Hematopoietic multipotent progenitor cell (in vitro differentiated cells): ENCODE results near the gene RASGEF1C. TPM values are rescaled to one million over a fixed set of nuclear protein-coding genes. Genes with fewer than 3 reads are reported as not detected.
A peak's percentile ranks its signal among the peaks of the same experiment; 100 is the strongest.

Experiments
- DNase-seq, 3 donors: peaks; one replicate each; pipeline ENCODE4 v3.0.0-alpha.2; 2011 to 2015; ENCODE audit warnings: low read depth in 2 of 3, low spot score in 2 of 3
- total RNA-seq: library from RNA; depleted of rRNA; stranded (reverse); fragments of >200 nt; gene quantifications from one replicate; pipeline ENCODE4 v1.2.3, GENCODE V29; 2012

The RASGEF1C gene
- total RNA-seq = under 0.01 TPM

- DNase-seq = peak; percentile 35 to 79 (median 76)
Measured at GRCh38 chr5:180209137-180209581, at the start of gene RASGEF1C. Gene RASGEF1C, minus strand, starts transcription at chr5:180209211. Its CDS starts 71,159 bp downstream, at chr5:180138052.

DNA sequence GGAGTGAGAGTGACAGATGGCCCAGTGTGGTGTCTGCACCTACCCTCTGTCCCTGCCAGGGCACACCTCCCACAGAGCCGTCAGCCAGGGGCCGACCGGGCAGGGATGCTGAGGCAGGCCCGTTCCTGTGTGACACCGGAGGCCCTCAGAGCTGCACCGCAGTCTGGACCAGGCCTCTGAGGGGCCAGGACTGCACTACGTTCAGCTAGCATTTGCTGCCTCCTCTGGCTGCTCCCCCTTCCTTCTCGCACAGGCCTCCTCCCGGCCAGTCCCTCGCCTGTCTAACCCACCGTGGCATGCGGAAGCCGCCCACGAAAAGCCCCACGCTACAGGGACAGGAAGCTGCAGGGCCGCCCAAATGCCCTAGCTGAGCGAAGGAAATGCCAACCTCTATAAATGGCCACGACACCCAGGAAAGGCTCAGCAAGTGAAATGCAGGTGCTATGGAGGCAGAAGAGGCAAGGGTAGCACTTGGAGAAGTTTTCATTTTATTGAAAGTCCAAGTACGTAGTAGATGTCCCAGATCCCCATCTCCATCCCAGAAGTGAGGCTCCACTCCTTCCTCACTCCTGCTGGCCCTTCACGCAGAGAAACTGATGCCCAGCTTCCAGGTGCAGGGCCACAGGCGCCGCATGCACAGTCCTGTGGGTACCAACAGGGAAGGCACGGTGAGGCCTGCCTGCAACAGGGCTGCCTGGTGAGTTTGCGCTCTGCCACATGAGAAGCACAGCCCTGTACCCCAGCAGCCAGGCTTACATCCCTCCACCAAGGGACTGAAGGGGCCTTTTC is 44.2 kb upstream of the RASGEF1C start:
- no peak for DNase-seq

- DNase-seq = no peak
Measured at GRCh38 chr5:180251887-180252286, 42.9 kb upstream of the RASGEF1C start.

GRCh38 chr5:180251141-180251540 is 42.1 kb upstream of the RASGEF1C start:
- DNase-seq = no peak

DNA sequence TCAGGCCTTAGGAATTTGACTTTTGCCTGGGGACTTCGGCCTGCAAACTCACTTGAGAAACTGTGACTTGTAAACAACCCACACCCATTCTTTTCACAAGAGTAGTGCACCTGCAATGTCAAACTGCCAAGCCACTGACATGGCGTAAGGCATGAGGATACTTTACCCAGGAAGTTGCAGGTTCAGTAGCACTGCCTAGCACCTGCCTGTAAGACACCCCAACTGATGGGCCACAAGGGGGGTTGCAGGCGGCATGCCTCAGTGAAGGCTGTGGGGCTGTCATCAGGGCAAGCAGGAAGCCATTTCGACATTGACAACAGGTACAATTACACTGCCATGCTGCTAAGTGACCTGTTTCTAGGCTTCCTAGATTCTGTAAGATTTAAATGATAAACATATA is 41.3 kb upstream of the RASGEF1C start:
- DNase-seq = no peak

GRCh38 chr5:180241600-180241999 is 32.6 kb upstream of the RASGEF1C start:
- no peak for DNase-seq

DNA sequence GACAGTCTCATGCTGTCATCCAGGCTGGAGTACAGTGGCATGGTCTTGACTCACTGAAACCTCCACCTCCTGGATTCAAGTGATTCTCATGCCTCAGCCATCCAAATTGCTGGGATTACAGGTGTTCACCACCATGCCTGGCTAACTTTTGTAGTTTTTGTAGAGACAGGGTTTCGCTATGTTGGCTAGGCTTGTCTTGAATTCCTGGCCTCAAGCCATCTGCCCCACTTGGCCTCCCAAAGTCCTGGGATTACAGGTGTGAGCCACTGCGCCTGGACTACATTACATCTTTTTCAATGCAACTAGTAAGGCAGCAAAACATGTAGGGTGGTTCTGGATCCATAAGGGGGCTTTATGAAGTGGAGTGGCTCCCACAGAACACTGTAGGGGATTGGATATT is 29.6 kb upstream of the RASGEF1C start:
- no peak for DNase-seq

GRCh38 chr5:180235846-180236245 is 26.8 kb upstream of the RASGEF1C start:
- no peak for DNase-seq

DNA sequence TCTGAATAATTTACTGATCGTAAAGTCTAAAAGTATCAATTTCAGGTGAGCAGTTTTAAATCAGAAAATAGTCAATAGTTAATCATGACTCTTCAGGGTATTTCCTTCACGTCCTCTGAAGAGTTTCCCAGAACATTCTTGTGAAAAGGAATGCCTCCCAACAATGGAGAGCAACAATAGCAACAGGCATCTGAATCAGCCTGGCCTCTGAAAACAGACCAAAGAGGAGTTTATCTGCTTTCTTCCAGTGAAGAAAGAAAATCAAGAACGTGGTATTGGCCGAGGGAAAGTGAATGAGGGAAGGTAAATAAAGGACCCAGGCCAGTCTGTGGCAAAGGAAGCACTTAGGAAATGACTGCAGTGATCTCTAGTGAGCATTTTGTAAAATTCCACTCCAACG is 26.1 kb upstream of the RASGEF1C start:
- DNase-seq = no peak

DNA sequence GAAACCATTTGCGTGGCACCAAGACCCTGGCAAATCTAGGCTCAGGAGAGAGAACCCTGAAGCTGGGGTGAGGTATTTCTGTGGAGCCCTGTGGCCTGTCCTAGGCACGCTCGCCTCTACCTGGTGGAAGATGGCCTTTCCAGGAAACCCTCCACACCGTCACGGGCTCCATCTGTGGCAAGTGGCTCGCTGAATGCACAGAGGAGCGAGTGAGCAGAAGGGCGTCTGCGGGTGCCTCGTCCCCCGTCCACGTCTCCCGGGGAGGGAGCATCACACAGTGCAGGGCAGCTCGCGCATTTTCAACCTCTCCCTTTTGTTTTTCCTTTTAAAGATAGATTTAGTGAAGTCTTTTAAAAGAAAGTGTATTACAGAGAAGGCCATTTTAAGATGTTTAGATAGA is 25.3 kb upstream of the RASGEF1C start:
- DNase-seq = no peak

- no peak for DNase-seq
Measured at GRCh38 chr5:180233729-180234128, 24.7 kb upstream of the RASGEF1C start.

DNA sequence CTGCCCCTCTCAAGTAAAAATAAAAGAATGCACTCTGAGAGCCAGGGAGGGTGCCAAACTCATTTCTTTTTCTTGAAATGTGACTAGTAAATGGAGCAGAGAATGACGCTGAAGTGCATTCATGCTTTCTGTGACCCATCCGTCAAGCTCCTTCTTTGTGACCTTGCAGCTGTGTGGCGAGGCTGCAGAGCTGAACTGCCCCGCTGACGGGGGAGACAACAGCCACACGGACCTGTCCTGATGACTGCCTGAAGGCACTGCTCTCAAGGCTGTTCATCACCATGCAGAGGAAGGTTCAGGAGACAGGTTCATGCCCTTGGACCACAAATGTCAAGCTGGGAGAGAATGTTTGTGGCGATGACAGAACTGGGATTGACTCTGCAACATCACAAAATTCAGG is 21.0 kb upstream of the RASGEF1C start:
- DNase-seq = no peak

DNA sequence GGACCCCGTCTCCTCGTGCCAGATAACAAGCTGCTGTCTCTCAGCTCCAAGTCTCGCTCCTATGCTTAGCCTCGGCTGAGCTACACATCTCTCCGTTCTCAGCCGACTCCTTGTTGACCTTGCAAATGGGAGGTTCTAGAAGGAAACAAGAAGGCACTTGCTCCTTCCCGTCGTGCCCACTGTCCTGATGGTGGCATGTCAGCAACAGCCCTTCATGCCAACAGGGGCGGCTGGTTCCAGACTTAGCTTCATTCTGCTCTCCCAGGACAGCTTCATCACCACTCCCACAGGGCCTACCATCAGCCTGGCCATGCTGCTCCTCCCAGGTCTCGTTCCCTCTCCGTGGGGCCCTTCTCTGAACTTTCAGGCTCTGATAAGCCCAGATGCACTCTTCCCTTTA is 13.0 kb upstream of the RASGEF1C start:
- DNase-seq = no peak

DNA sequence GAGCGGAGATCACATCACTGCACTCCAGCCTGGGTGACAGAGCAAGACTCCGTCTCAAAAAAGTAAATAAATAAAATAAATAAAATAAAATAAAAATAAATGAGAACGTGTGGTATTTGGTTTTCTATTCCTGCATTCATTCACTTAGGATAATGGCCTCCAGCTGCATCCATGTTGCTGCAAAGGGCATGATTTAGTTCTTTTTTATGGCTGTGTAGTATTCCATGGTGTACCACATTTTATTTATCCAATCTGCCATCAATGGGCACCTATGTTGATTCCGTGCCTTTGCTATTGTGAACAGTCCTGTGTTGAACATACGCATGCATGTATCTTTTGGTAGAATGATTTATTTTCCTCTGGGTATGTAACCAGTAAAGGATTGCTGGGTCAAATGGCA is 8.8 kb upstream of the RASGEF1C start:
- DNase-seq = no peak

GRCh38 chr5:180216646-180217171 is 7.7 kb upstream of the RASGEF1C start:
- no peak for DNase-seq

DNA sequence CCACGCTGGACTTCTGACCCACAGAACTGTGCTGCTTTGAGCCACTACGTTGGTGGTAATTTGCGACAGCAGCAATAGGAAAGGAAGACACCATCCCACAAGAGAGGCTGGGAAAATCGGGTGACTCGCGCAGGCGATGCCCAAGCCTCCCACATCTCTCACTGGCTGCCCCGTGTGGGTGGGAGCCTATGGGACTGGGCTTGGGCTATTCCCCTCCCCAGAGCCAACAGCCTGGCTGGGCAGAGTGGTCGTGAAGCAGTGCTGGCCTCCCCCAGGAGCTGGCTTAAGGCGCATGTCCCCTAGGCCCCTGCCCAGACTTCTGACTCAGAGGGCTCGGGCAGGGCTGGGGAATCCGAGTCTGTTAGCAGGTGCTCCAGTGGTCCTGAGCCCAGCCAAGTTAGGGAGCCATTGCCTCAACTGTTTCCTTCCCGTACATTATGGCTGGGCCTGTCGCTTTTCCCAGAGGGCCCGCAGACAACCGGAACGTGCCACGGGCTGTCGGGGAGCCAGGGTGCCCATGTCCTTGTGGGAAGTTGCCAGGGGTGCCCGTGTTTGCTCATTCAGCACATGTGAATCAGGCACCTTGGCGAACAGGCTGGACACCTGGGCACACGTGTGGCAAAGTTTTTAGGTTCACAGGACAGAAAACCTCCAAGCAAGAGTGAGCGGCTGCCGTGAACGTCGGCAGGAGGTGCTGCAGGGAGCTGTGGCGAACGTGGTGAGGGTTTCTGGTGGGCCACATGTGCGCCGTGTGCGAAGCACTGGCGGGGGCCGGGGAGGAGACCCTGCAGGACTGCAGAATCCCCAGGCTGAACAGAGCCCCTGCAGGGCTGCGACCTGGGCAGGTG is 7.0 kb upstream of the RASGEF1C start:
- DNase-seq = no peak

DNA sequence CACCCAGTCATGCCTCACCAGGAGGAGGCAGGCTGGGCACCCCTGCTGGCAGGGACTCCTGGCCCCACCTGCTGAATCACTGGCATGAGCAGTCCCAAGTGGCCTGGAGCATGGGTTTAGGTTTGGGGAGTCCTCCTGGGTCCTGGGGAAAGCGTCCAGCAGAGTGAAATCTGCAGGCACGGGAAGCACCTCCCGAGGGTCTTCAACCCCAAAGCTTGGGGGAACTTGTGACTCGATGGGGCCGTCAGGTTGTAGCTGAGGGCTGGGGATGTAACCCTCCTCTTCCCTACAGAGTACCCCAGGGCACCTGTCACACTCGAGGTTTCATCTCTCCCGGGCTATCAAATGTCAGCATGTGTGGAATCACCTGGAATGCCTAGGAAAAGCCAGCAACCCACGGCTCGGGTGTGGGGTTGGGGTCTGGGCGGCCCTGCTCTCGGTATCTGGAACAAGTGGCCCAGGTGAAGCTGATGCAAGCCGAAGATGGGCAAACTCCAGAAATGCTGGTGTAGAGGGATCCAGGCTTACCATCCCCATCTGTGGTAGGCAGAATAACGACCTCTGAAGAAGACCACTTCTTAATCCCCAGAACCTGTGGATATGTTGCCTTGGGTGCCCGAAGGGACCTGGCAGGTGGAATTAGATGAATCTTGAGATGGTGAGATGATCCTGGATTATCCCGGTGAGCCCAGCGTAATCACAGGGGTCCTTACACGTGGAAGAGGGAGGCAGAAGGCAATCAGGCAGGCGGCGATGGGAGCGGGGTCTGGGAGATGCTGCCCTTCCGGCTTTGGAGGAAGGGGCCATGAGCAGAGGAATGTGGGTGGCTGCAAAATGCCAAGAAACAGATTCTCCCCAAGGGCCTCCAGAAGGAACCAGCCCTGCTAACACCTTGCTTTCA is 6.1 kb upstream of the RASGEF1C start:
- no peak for DNase-seq

DNA sequence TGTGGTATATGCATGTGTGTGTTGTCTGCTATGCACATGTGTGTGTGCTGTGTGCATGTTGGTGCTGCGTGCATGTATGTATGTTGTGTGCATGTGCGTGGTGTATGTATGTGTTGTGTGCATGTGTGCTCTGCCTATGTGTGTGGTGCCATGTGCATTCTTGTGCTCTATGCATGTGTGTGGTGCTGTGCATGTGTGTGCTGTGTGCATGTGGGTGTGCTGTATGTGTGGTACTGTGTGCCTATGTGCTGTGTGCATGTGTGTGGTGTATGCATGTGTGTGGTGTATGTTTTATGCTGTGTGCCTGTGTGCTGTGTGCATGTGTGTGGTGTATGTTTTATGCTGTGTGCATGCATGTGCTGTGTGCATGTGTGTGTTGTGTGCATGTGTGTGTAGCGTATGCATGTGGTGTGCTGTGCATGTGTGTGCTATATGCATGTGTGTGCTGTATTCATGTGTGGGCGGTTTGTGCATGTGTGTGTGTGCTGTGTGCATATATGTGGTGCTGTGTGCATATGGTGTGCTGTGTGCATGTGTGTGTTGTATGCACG is 4.7 kb upstream of the RASGEF1C start:
- DNase-seq = no peak

GRCh38 chr5:180213256-180213600 is 4.2 kb upstream of the RASGEF1C start:
- no peak for DNase-seq
